ENCODE measurements around the gene LANCL3.

- no peak for TF ChIP-seq REST (IDR thresholded peaks at IDR 0.05; ENCODE audit: insufficient read depth in 1 of 2, low read depth in 2 of 2, low read length in 2 of 2)
- no peak for TF ChIP-seq POLR2AphosphoS5 (IDR thresholded peaks at IDR 0.05; ENCODE audit: low read depth, low read length)
- no peak for TF ChIP-seq SIN3A (IDR thresholded peaks at IDR 0.05; ENCODE audit: borderline replicate concordance, insufficient read depth, low read length)
Measured at GRCh38 chrX:37677765-37678164, 106.3 kb downstream of the LANCL3 start.
